ENCODE data around the gene RNF215.

Gene RNF215
- 9.0 to 10.9 reads per million in 2 donors for total RNA-seq

- peak; percentile 66 to 78 (median 71) for DNase-seq
Observed at GRCh38 chr22:30386960-30387827, at the start of gene RNF215. TSS of gene RNF215 (minus strand) at chr22:30387411. CDS start at chr22:30387313, 98 bp downstream.

- no peak for DNase-seq
Observed at GRCh38 chr22:30436196-30436595, 49.0 kb upstream of the RNF215 start.

GRCh38 chr22:30435674-30436126 is 48.5 kb upstream of the RNF215 start:
- DNase-seq: peak; percentile 41 to 96 (median 86)

- peak in 2 of 5 experiments; percentile 21 to 28 for DNase-seq
Observed at GRCh38 chr22:30434843-30435242, 47.6 kb upstream of the RNF215 start.

GRCh38 chr22:30433773-30434172 is 46.6 kb upstream of the RNF215 start:
- DNase-seq: no peak

GRCh38 chr22:30433227-30433626 is 46.0 kb upstream of the RNF215 start:
- no peak for DNase-seq

GRCh38 chr22:30432520-30432919 is 45.3 kb upstream of the RNF215 start:
- no peak for DNase-seq

GRCh38 chr22:30432096-30432495 is 44.9 kb upstream of the RNF215 start:
- DNase-seq: no peak

GRCh38 chr22:30430933-30431332 is 43.7 kb upstream of the RNF215 start:
- DNase-seq: no peak

GRCh38 chr22:30429887-30430286 is 42.7 kb upstream of the RNF215 start:
- no peak for DNase-seq

- no peak for DNase-seq
Observed at GRCh38 chr22:30427871-30428270, 40.7 kb upstream of the RNF215 start.

- peak; percentile 50 to 91 (median 82) for DNase-seq
Observed at GRCh38 chr22:30426388-30427353, 39.5 kb upstream of the RNF215 start.

GRCh38 chr22:30425616-30426387 is 38.6 kb upstream of the RNF215 start, which contains the start of gene MTFP1:
TSS of gene MTFP1 (plus strand) at chr22:30425768. CDS start at chr22:30425880, 112 bp downstream.
- peak; percentile 13 to 63 (median 38) for DNase-seq

- DNase-seq: no peak
Observed at GRCh38 chr22:30425327-30425615, 38.1 kb upstream of the RNF215 start.

GRCh38 chr22:30424534-30425326 is 37.5 kb upstream of the RNF215 start:
- DNase-seq: peak in 1 of 5 experiments; percentile 64

GRCh38 chr22:30423959-30424533 is 36.8 kb upstream of the RNF215 start:
- DNase-seq: peak; percentile 88 to 100 (median 98)

- DNase-seq: peak in 4 of 5 experiments; percentile 19 to 61 (median 36)
Observed at GRCh38 chr22:30423301-30423958, 36.2 kb upstream of the RNF215 start.

- peak in 1 of 5 experiments; percentile 8 for DNase-seq
Observed at GRCh38 chr22:30422481-30423300, 35.5 kb upstream of the RNF215 start.

GRCh38 chr22:30421695-30422480 is 34.7 kb upstream of the RNF215 start:
- peak in 1 of 5 experiments; percentile 34 for DNase-seq

All from T-helper 2 cell (primary cell).